ENCODE measurements around the gene VPS13C.

DNA sequence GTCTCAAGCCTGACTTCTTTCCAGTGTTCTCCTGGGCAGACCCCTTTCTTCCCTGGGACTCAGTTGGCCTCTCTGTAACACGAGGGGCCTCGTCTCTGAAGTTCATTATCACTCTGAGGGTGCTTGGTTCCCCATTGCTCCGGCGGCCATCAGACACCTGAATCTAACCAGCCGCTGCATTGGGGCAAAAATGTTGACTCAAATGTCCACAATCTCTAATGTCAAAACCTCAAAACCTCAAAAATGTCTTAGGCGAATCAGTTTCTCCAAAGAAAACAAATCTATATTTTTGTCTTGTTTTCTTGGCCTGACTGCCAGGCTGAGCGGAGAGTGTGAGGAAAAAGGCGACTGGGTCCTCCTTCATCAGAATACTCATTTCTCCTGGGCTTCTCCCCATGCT lies 220.7 kb downstream of the VPS13C start:
- no peak for TF ChIP-seq GATA3 (IDR thresholded peaks at IDR 0.05; ENCODE audit: low read depth, low read length)
- TF ChIP-seq GATA2 (IDR thresholded peaks at IDR 0.05; ENCODE audit: low read depth, low read length) = no peak

Data from SH-SY5Y (cell line).